B cell (primary cell): ENCODE results near the gene CASK.

ENCODE experiments used
- CTCF ChIP-seq: fragments of 200-600 bp; IDR thresholded peaks from one replicate; pipeline ENCODE4 v1.8.0; 2022; ENCODE audit warnings: antibody characterized with exemption, mild to moderate bottlenecking
- EZH2 ChIP-seq: IDR thresholded peaks from 2 replicates; pipeline ENCODE4 v1.6.1; 2012; ENCODE audit warnings: borderline replicate concordance, low read depth, mild to moderate bottlenecking, moderate library complexity, low read length; ENCODE audit not compliant: insufficient read depth, poor library complexity, severe bottlenecking

- TF ChIP-seq CTCF (no peak), EZH2 (no peak)
These were observed 35.7 kb downstream of the CASK start for GRCh38 chrX:41887691-41888090.
